LNCaP clone FGC (cell line): ENCODE measurements around the gene COPA.

ENCODE experiments used
- DNase-seq: peaks from one replicate; pipeline ENCODE4 v3.0.0-alpha.2; 2011; ENCODE audit warnings: low read depth
- H3K4me3 ChIP-seq: 2 replicates; pipeline ENCODE4 v1.5.1; 2011; ENCODE audit warnings: mild to moderate bottlenecking, low read depth, low read length, control low read depth
- CTCF ChIP-seq: IDR thresholded peaks from 2 replicates; pipeline ENCODE4 v1.5.1; 2012; ENCODE audit warnings: mild to moderate bottlenecking; ENCODE audit not compliant: control insufficient read depth, insufficient read depth; ENCODE audit errors: extremely low read depth

COPA gene

GRCh38 chr1:160267284-160267991, 75.6 kb downstream of the COPA start:
- H3K4me3 ChIP-seq = no peak overlapping the region
- no peak for DNase-seq
- no peak for TF ChIP-seq CTCF

GRCh38 chr1:160264795-160265307, 78.2 kb downstream of the COPA start:
- H3K4me3 ChIP-seq = no peak overlapping the region
- no peak for DNase-seq
- no peak for TF ChIP-seq CTCF

GRCh38 chr1:160261893-160262794, 80.9 kb downstream of the COPA start, which contains the start of gene DCAF8:
Gene DCAF8 (minus strand): TSS chr1:160262549. CDS start chr1:160244008, 18,541 bp downstream.
- peak within 1 kb of the TSS; percentile 100 for H3K4me3 ChIP-seq
- no peak for TF ChIP-seq CTCF
- peak; percentile 90 for DNase-seq

- peak; percentile 61 for DNase-seq
- TF ChIP-seq CTCF = no peak
- peak overlapping the region; percentile 100 for H3K4me3 ChIP-seq
These were observed 81.5 kb downstream of the COPA start for GRCh38 chr1:160261556-160261892.

GRCh38 chr1:160260406-160261382, 82.4 kb downstream of the COPA start:
- H3K4me3 ChIP-seq = peak overlapping the region; percentile 100
- DNase-seq = peak; percentile 71
- no peak for TF ChIP-seq CTCF

GRCh38 chr1:160258177-160258798, 84.8 kb downstream of the COPA start:
- DNase-seq = no peak
- H3K4me3 ChIP-seq = no peak overlapping the region
- TF ChIP-seq CTCF = no peak
